Glomerular visceral epithelial cell (primary cell): Measurements from ENCODE around the gene PRKCB.

Experiments used
- DNase-seq: peaks from one replicate; pipeline ENCODE4 v3.0.0-alpha.2; 2016; ENCODE audit errors: extremely low spot score

The PRKCB gene

DNA sequence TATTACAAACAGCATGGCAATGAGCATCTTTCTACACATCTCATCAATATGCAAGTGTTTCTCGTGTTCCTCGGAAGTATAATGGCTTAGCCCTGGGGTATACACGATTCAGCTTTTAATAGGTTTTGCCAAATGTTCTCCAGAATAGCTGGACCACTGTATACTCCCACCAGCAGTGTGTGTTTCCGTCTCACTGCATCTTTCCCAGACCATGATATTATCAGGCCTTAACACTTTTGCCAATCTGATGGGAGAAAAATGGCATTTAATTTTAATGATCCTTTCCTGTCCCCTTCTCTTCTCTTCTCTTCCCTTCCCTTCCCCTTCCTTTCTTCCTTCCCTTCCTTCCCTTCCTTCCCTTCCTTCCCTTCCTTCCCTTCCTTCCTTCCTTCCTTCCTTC is 30.8 kb downstream of the PRKCB start:
- no peak for DNase-seq

DNA sequence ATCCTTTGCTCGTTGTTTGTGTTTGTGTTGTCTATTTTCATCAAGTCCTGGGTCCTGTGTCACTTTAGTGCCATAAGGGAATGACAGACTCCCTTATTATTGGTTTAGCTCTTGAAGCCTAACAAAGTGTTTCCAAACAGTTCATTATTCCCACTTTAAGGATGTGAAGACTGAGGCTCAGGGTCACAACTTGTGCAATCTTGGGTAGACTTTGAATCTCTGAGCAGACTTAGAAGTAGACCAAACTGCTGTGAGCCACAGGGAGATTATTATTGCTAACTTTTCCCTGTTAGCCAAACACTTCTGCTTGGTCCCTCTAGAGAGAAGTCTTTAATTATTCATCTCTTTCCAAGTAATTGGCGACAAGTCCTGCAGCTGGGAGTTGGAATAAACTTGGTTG is 31.8 kb downstream of the PRKCB start:
- DNase-seq: no peak

DNA sequence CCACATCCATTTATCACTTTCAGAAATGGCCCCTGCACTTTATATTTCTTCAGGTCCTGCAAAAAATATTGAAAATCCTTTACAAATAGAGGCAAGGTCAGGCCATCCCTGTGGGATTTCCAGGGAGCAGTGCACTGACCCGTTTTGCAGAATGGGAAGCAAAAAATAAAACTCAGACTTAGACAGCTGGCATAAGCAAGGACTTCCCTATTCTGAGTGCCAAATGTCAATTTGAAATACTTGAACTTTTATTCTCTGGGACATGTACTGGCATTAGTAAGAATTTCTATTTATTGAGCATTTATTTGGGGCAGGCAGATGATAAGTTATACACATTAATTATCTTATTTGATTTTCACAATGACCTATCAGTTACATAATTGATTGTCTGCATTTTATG is 32.4 kb downstream of the PRKCB start:
- no peak for DNase-seq

DNA sequence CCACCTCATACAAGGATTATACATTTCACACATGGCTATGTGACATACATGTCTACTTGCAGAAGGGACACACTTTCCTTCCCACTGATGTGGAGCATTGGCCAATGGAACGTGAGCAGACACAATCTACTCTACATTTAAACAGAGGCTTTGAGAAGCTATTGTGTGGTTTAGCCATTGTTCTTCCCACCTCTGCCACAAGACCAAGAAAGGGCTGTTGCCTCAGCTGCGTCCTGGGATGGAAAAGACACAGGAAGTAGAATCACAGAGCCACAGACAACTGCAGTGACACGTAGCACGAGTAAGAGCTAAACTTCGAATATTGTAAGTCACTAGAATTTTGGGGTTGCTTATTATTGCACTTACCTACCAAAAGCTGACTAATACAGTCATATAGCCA is 33.3 kb downstream of the PRKCB start:
- no peak for DNase-seq

DNA sequence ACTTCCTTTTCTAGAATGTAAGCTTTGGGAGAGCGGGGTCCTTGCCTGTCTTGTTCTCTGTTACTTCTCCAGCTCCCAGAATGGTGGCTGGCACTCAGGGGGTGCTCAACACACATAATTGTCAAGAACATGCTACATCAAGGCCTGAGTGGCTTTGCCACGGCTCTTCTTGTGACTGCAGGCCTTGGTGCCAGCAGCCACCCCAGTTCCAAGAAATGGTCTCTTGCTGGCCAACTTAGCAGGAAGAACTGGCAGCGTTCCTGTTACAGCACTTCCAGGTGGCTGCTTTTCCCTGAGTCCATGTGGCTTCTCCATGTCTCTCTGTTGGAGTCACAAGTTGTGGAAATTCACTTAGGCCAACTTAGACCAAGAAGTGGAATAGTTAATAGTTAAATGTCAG is 36.1 kb downstream of the PRKCB start:
- no peak for DNase-seq

DNA sequence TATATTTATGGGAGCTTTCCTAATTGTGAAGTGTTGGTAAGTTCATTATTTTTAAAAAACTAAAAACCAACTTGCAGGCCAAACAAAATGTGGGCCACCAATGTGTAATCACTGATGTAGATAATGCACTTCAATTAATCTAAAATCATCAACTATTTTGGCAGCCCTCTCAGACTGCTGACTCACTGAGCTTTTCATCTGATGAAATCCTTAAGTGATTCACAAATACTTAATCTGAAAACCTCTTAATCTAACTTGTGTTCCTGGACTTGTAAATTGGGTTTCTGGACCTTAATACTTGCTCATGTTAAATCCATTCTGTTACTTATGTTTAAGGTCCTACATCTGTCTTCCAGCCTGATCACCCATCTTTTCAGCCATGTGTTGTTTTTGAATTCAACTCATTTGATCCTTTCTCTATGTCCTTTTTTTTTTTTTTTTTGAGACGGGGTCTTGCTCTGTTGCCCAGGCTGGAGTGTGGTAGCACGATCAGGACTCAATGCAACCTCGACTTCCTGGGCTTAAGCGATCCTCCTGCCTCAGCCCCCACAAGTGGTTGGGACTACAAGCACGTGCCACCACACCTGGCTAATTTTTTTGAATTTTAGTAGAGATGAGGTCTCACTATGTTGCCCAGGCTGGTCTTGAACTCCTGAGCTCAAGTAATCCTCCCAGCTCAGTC is 39.0 kb downstream of the PRKCB start:
- DNase-seq: no peak

DNA sequence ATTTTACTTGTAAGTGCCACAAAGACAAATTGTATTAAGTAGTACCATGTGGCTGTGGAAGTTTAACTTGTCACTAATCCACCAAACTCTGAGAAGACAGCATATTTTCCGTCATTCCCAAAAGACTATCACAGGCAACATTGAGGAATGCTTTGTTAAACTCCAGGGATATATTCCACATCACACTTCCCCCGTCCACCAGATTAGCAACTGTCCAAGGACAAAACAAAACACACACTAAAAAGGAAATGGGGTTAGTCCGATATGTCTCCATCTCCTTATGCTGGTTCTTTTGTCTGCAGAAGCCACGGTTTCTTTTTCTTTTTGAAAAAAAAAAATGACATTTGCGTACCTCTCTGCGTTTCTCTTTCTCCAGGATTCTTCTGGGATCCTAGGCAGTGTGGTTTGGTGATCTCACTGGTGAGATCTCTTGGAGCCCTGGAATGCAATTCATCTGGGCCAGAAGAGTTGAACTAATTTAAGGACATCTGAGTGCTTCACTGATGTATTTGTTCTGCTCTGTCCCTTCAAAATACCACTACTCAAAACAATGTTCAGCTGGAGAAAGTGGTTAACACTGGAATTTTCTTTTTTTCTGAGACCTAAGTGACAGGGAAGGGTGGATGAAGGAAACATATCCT is 40.6 kb downstream of the PRKCB start:
- DNase-seq: no peak

DNA sequence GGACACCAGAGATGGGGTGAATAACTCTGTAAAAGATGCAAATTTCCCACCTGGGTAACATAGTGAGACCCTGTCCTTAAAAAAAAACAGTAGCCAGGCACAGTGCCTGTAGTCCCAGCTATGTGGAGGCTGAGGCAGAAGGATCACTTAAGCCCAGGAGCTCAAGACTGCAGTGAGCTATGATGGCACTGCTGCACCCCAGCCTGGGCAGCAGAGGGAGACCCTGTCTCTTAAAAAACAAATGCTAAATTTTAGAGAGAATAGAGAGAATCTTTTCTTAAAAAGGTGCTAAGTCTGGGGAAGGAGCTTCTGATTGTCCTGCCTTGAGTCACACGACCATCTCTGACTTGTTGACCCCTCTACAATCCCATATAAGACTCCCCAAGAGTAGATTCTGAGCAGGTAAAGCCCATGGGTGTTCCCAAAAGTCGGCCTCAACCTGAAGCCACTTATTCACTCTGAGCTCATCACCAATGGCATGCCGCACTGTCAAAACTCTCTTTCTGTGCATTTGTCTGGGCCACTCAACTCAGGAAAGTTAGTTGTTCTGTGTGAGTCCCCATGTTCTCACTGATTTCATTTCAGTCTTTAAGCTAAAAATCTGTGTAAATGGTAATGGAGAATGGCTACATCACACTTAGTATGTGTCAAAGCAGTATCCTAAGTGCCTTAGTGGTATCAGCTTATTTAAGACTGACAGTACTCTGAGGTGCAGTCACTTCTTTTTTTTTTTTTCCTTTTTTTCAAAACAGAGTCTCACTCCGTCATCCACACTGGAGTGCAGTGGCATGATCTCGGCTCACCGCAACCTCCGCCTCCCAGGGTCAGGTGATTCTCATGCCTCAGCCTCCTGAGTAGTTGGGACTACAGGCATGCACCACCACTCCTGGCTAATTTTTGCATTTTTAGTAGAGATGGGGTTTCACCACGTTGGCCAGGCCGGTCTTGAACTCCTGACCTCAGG is 41.6 kb downstream of the PRKCB start:
- DNase-seq: no peak

DNA sequence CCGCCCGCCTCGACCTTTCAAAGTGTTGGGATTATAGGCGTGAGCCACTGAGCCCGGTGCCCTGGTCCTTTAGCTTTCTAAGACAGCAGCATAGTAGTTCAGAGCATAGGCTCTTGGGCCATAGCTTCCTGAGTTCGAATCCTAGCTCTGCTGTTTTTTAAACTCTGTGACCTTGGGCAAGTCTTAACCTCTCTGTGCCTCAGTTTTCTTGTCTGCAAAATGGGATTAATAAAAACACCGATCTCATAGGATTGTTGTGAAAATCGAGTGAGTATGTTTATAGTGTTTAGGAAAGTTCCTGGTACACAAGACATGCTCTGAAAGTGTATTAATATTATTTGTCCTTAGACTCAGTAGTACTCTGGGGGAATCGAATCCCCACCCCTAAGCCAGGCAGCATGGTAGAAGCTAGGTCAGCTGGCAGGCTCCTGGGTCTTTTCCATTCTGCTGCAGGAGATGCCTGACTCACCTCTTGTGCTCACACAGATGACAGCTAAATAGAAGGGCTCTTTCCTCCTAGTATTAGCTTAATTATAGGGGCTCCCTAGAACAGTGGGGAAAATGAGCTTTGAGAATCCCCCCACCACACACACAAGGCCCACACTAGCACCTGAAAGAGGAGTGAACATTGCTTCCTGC is 44.1 kb downstream of the PRKCB start:
- DNase-seq: no peak

DNA sequence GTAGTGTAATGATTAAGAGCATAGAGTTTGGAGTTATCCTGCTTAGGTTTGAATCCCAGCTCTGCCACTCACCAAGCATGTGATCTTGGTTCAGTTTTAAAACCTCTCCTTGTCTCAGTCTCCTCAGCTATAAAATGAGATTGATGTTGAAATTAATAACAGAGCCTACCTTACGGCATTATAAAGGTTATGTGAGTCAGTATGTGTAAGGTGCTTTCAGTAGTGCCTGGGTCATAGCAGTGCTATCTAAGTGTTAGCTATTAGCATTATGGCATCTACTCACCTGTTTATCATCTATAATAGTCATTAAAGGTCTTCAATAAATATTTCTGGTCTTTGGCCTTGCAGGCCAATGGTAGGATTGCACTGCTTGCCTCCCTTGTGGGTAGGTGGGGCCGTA is 53.4 kb downstream of the PRKCB start:
- no peak for DNase-seq

DNA sequence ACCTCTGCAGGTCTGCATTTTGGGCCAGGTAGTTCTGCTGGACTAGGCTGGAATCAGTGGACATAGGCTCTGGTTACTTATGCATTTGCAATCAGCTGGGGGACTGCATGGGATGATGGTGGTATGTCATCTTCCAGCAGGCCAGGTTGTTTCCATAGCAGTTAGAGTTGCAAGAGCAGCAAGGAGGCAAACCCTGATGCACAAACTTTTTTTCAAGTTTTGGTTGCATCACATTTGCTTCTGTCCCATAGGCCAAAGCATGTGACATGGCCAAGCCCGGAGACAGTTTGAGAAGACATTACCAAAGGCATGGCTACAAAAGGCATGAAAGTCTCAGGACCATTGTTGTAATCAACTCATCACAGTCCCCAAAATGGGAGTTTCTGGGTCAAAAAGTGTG is 58.2 kb downstream of the PRKCB start:
- DNase-seq: no peak

DNA sequence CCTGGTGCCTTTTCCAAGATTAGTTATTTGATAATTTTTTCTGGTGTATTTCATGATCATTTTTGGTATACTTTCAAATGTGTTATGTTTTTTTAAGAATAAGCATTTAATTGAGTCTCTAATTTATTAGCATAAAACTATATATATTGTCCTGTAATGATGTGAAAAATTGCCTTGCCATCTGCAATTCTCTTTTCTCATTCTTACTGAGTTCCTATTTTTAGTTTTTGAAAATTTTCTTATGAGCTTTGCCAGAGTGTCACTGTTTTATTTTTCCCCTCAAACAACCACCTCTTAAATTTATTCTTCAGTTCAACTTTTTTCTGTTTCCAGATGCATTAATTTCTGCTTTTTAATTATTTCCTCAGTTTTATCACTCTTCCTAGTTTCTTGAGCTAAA is 59.3 kb downstream of the PRKCB start:
- DNase-seq: no peak

DNA sequence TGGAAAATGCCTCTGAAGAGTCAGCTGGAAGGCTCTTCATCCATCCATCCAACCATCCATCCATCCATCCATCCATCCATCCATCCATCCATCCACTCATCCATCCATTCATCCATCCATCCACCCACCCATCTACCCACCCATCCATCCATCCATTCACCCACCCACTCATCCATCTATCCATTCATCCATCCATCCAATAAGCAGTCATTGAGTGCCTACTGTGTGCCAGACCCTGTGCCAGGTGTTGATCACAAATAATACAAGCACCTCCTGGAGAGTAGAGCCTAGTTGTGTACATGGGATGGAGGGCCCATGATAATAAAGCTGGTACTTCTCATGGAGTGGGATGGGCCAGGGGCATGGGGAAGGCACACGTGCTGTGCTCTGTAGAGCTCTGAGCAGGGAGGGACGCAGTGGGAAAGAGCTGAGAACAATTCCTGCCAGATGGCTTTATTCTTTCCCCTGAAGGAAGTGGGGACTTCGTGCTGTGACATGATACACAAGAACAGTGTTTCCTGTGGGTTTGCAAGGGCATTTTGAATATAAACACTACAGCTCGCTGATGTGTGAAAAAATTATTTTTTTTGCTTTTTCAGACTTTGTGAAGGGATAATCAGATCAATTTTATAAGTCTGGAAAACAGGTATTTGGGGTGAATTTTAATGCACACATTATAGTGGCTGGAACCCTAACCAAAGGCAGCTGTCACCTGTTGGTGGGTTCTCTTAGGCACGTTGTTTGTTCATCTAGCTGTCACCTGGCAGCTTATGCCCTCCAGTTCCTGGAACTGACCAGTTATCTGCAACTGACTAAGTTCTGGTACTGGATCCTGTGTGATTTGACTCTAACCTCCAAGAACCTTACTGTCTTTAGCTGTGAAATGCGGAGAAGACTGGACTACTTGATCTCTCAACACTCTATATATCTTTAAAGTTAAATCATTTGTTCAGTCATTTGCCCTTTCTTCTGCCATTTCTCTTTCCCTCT is 61.3 kb downstream of the PRKCB start:
- DNase-seq: no peak

DNA sequence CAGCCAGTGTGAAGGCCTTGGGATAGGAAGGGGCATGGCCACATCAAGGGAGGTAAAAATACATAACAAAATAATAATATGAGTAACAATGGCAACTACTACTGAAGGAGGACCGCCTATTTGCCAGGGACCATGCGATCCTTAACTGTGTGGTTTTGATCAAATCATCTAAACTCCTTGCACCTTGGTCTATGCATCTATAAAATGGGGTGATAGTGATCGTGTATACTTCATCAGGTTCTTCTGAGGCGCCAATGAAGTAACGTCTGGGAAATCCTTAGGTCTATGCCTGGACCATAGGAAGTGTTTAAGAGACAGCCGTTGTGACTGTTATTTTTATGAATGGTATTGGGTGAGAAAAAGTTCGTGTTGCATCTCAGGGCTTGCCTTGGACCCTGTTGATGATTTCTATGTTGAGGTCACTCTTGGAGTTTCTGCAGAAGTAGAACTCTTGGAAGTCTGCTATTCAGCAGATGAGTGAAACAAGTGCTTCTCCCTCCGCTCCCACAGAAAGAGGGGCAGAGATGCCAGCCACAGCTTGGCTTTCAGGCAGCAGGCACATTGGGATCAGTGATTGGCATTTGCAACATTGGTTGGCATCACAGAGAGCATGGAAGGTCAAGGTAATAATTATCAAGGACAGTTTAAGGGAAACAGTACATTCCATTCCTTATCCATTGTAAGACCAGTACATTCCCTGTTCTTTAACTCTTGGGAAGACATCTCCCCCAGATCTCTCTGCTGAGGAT is 63.1 kb downstream of the PRKCB start:
- no peak for DNase-seq

DNA sequence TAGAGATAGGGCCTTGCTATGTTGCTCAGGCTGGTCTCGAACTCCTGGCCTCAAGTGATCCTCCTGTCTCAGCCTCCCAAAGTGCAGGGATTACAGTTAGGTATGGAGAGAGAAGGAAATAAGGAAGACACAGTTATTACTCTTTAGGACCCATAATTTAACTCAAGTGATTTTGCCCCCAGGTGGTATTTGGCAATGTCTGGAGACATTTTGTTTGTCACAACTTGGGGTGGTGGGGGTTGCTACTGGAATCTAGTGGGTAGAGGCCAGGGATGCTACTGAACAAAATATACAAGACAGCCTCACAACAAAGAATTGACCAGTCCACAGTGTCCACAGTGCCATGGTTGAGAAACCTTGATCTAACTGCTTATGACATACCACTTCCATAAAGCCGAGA is 64.1 kb downstream of the PRKCB start:
- no peak for DNase-seq

DNA sequence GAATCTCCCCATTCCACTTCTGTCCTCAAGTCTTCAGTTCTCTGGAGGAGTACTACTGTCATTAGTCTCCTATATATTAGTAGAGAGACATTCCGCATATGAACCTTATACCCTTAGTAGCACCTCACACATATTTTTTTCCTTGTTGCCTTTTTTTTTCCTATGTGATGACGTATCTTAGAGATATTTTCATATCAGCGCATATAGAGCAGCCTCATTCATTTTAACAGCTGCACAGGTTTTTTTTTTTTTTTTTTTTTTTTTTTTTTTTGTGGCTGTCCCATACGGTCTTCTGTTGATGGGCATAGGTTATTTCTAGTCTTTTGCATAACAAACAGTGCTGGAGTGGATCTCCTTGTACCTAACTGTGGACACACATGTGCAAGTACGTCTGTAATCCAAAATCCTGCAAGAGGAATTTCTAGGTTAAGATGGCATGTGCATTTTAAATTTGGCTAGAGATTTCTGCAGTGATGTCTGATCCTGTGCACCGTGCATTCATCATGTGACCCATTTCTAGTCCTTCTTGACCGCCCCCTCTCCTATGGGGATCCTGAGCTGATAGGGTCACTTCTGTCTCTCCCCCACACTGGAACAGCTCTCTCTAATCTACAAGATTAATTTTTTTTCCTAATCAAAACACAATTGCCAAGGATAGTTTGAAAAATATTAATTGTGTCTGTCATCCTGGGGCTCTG is 64.8 kb downstream of the PRKCB start:
- DNase-seq: no peak

DNA sequence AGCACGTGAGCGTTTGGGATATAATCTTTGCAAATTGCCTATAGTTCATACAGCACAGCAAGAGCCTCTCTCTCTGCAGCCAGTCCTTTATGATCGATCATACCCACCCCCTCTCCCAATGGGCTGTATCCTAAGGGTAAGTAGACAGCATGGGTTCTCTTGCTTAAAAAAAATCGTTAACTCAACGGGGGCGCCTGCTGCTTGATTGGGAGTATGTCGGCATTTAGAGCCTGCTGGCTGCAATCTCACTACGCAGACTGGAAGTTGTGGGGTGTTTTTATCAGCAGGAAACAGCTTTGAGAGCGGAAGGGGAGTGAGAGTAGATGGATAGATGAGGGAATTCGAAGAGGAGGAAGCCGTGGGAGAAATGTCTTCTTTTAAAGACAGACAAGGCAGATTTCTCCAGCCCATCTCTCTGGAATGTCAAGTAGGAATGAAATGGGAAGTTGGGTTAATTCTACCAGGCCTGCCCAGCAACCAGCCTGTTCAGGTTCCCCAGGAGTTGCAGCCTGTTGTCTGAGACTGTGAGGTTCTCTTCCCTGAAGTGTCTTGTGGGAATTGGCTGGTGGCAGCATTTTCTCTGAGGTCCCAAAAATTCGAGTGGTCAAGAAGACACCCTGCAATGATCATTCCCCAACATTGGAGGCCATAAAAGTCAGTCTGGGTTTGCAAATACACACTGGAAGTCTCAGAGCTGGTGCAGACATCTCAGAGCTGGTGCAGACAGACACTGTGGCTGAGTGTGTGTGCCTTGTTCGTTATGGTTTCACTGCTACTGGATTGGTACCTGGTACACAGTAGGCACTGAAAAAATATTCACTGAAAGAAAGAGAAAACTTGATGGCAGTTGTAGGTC is 65.6 kb downstream of the PRKCB start:
- no peak for DNase-seq

DNA sequence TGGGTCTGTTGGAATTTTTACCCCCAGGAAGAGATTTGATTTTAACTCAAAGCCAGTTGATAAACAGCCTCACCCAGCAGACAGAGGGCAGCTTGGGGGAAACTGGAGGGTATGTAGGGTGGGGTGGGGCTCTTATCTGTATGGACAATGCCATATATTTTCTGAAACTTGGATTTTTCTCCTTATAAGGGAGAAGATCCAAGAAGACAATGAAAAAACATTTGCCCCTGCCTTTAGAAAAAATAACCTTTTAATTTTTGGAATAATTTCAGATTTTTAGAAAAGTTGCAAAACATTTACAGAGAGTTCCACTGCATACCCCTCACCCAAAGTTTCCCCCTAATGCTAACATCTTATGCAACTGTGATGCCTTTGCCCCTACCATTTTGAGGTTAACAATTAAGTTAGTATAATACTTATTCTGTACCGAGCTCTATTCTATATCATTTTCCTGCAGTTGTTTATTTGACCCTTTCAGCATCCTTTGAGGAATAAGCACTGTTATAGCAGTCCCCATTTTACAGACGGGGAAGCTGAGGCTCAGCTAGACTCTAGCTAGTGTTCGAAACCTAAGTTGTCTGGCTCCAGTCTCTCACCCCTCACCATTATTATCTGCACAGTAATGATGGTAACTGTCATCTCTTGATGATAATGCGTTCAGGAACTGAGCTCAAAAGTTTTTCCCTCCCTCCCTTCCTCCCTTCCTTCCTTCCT is 66.4 kb downstream of the PRKCB start:
- no peak for DNase-seq
